ENCODE measurements around the gene KCNMB3. TPM values are rescaled to one million over a fixed set of nuclear protein-coding genes. Genes with fewer than 3 reads are reported as not detected.

The KCNMB3 gene
- under 1 TPM; 0.46 to 0.89 TPM for total RNA-seq

- H3K9me3 Mint-ChIP-seq = no peaks in the 10 kb centered on the region
- H3K36me3 Mint-ChIP-seq (ENCODE audit: insufficient read depth in 2 of 2) = no peaks in the 10 kb centered on the region
- H3K27me3 Mint-ChIP-seq (ENCODE audit: low read depth) = no peaks in the 10 kb centered on the region
- DNase-seq (no peak), ATAC-seq (replicated peaks in 1 of 2) (no peak)
- no peaks in the 10 kb centered on the region for H3K4me1 Mint-ChIP-seq (ENCODE audit: low read depth)
- no peak within 1 kb of the TSS for H3K27ac Mint-ChIP-seq
- no peak within 1 kb of the TSS for H3K4me3 Mint-ChIP-seq
These were observed at the start of gene KCNMB3 for GRCh38 chr3:179250803-179251476. Gene KCNMB3 (minus strand): TSS chr3:179251114. CDS start chr3:179250990, 124 bp downstream.

- peak; percentile 55 to 81 for ATAC-seq (replicated peaks in 1 of 2)
- Mint-ChIP-seq H3K27ac (peak overlapping the region; percentile 68), H3K9me3 (peaks cover 2% of the 10 kb centered on the region in 2 donors), H3K27me3 (ENCODE audit: low read depth) (peaks cover 6% of the 10 kb centered on the region), H3K36me3 (ENCODE audit: insufficient read depth in 2 of 2) (no peaks in the 10 kb centered on the region), H3K4me1 (ENCODE audit: low read depth) (no peaks in the 10 kb centered on the region), H3K4me3 (peak overlapping the region in 1 of 2 donors; percentile 16)
- no peak for DNase-seq
These were observed 49.2 kb upstream of the KCNMB3 start for GRCh38 chr3:179299999-179300613.

- ATAC-seq (replicated peaks in 1 of 2) = no peak
- Mint-ChIP-seq H3K9me3 (peaks cover 2% of the 10 kb centered on the region in 2 donors), H3K36me3 (ENCODE audit: insufficient read depth in 2 of 2) (no peaks in the 10 kb centered on the region), H3K27me3 (ENCODE audit: low read depth) (peaks cover 6% of the 10 kb centered on the region), H3K27ac (no peak overlapping the region), H3K4me1 (ENCODE audit: low read depth) (no peaks in the 10 kb centered on the region), H3K4me3 (no peak overlapping the region)
- no peak for DNase-seq
These were observed 48.4 kb upstream of the KCNMB3 start for GRCh38 chr3:179299316-179299715.

- H3K9me3 Mint-ChIP-seq = peaks cover 2% of the 10 kb centered on the region in 2 donors
- H3K27ac Mint-ChIP-seq = no peak overlapping the region
- H3K27me3 Mint-ChIP-seq (ENCODE audit: low read depth) = peaks cover 9% of the 10 kb centered on the region
- H3K4me1 Mint-ChIP-seq (ENCODE audit: low read depth) = no peaks in the 10 kb centered on the region
- no peaks in the 10 kb centered on the region for H3K36me3 Mint-ChIP-seq (ENCODE audit: insufficient read depth in 2 of 2)
- ATAC-seq (replicated peaks in 1 of 2) = no peak
- no peak for DNase-seq
- no peak overlapping the region for H3K4me3 Mint-ChIP-seq
These were observed 47.2 kb upstream of the KCNMB3 start for GRCh38 chr3:179297971-179298725.

- no peaks in the 10 kb centered on the region for H3K4me1 Mint-ChIP-seq (ENCODE audit: low read depth)
- peaks cover 23% of the 10 kb centered on the region for H3K27me3 Mint-ChIP-seq (ENCODE audit: low read depth)
- DNase-seq = no peak
- no peak for ATAC-seq (replicated peaks in 1 of 2)
- H3K27ac Mint-ChIP-seq = no peak overlapping the region
- peaks cover 2% of the 10 kb centered on the region in 2 donors for H3K9me3 Mint-ChIP-seq
- H3K36me3 Mint-ChIP-seq (ENCODE audit: insufficient read depth in 2 of 2) = no peaks in the 10 kb centered on the region
- no peak overlapping the region for H3K4me3 Mint-ChIP-seq
These were observed 41.5 kb upstream of the KCNMB3 start for GRCh38 chr3:179292450-179292849.

GRCh38 chr3:179289295-179289694 lies 38.4 kb upstream of the KCNMB3 start:
- DNase-seq (no peak), ATAC-seq (replicated peaks in 1 of 2) (no peak)
- Mint-ChIP-seq H3K27ac (no peak overlapping the region), H3K4me1 (ENCODE audit: low read depth) (no peaks in the 10 kb centered on the region), H3K36me3 (ENCODE audit: insufficient read depth in 2 of 2) (no peaks in the 10 kb centered on the region), H3K4me3 (no peak overlapping the region), H3K27me3 (ENCODE audit: low read depth) (peaks cover 17% of the 10 kb centered on the region), H3K9me3 (no peaks in the 10 kb centered on the region)

GRCh38 chr3:179288845-179289244 lies 37.9 kb upstream of the KCNMB3 start:
- H3K27me3 Mint-ChIP-seq (ENCODE audit: low read depth) = peaks cover 17% of the 10 kb centered on the region
- no peak for DNase-seq
- H3K9me3 Mint-ChIP-seq = no peaks in the 10 kb centered on the region
- H3K36me3 Mint-ChIP-seq (ENCODE audit: insufficient read depth in 2 of 2) = no peaks in the 10 kb centered on the region
- no peaks in the 10 kb centered on the region for H3K4me1 Mint-ChIP-seq (ENCODE audit: low read depth)
- ATAC-seq (replicated peaks in 1 of 2) = no peak
- H3K4me3 Mint-ChIP-seq = no peak overlapping the region
- no peak overlapping the region for H3K27ac Mint-ChIP-seq

- no peak for DNase-seq
- H3K4me3 Mint-ChIP-seq = no peak overlapping the region
- no peaks in the 10 kb centered on the region for H3K4me1 Mint-ChIP-seq (ENCODE audit: low read depth)
- no peak overlapping the region for H3K27ac Mint-ChIP-seq
- no peaks in the 10 kb centered on the region for H3K9me3 Mint-ChIP-seq
- peaks cover 11% of the 10 kb centered on the region for H3K27me3 Mint-ChIP-seq (ENCODE audit: low read depth)
- no peaks in the 10 kb centered on the region for H3K36me3 Mint-ChIP-seq (ENCODE audit: insufficient read depth in 2 of 2)
- ATAC-seq (replicated peaks in 1 of 2) = no peak
These were observed 35.4 kb upstream of the KCNMB3 start for GRCh38 chr3:179286331-179286730.

GRCh38 chr3:179281825-179282224 lies 30.9 kb upstream of the KCNMB3 start:
- Mint-ChIP-seq H3K9me3 (no peaks in the 10 kb centered on the region), H3K36me3 (ENCODE audit: insufficient read depth in 2 of 2) (no peaks in the 10 kb centered on the region), H3K4me3 (no peak overlapping the region), H3K27ac (no peak overlapping the region), H3K4me1 (ENCODE audit: low read depth) (no peaks in the 10 kb centered on the region), H3K27me3 (ENCODE audit: low read depth) (peaks cover 7% of the 10 kb centered on the region)
- ATAC-seq (replicated peaks in 1 of 2) = no peak
- DNase-seq = no peak

GRCh38 chr3:179279837-179280236 lies 28.9 kb upstream of the KCNMB3 start:
- Mint-ChIP-seq H3K27me3 (ENCODE audit: low read depth) (peaks cover 7% of the 10 kb centered on the region), H3K4me1 (ENCODE audit: low read depth) (no peaks in the 10 kb centered on the region), H3K36me3 (ENCODE audit: insufficient read depth in 2 of 2) (no peaks in the 10 kb centered on the region), H3K9me3 (no peaks in the 10 kb centered on the region), H3K27ac (no peak overlapping the region), H3K4me3 (no peak overlapping the region)
- no peak for ATAC-seq (replicated peaks in 1 of 2)
- no peak for DNase-seq

- no peaks in the 10 kb centered on the region for H3K9me3 Mint-ChIP-seq
- ATAC-seq (replicated peaks in 1 of 2) (no peak), DNase-seq (no peak)
- H3K27me3 Mint-ChIP-seq (ENCODE audit: low read depth) = peaks cover 7% of the 10 kb centered on the region
- no peak overlapping the region for H3K4me3 Mint-ChIP-seq
- H3K27ac Mint-ChIP-seq = no peak overlapping the region
- no peaks in the 10 kb centered on the region for H3K4me1 Mint-ChIP-seq (ENCODE audit: low read depth)
- H3K36me3 Mint-ChIP-seq (ENCODE audit: insufficient read depth in 2 of 2) = no peaks in the 10 kb centered on the region
These were observed 28.2 kb upstream of the KCNMB3 start for GRCh38 chr3:179278932-179279693.

GRCh38 chr3:179278151-179278550 lies 27.2 kb upstream of the KCNMB3 start:
- Mint-ChIP-seq H3K36me3 (ENCODE audit: insufficient read depth in 2 of 2) (no peaks in the 10 kb centered on the region), H3K27ac (no peak overlapping the region), H3K4me1 (ENCODE audit: low read depth) (no peaks in the 10 kb centered on the region), H3K4me3 (no peak overlapping the region), H3K27me3 (ENCODE audit: low read depth) (peaks cover 7% of the 10 kb centered on the region), H3K9me3 (no peaks in the 10 kb centered on the region)
- no peak for DNase-seq
- ATAC-seq (replicated peaks in 1 of 2) = no peak

GRCh38 chr3:179276743-179277142 lies 25.8 kb upstream of the KCNMB3 start:
- H3K4me1 Mint-ChIP-seq (ENCODE audit: low read depth) = no peaks in the 10 kb centered on the region
- H3K36me3 Mint-ChIP-seq (ENCODE audit: insufficient read depth in 2 of 2) = no peaks in the 10 kb centered on the region
- ATAC-seq (replicated peaks in 1 of 2) (no peak), DNase-seq (no peak)
- H3K27ac Mint-ChIP-seq = no peak overlapping the region
- no peak overlapping the region for H3K4me3 Mint-ChIP-seq
- no peaks in the 10 kb centered on the region for H3K27me3 Mint-ChIP-seq (ENCODE audit: low read depth)
- no peaks in the 10 kb centered on the region for H3K9me3 Mint-ChIP-seq

Data from activated T-cell treated with anti-CD3 and anti-CD28 coated beads, Interleukin-2, amount 50 U/mL, for 72 hours (primary cell).